H9 (cell line): ENCODE results near the gene NFAM1. TPM values are rescaled to one million over a fixed set of nuclear protein-coding genes. Genes with fewer than 3 reads are reported as not detected.

Experiments
- DNase-seq: peaks from one replicate; pipeline ENCODE4 v3.0.0-alpha.2; 2017
- H2AFZ ChIP-seq: one replicate; pipeline ENCODE4 v1.6.1; 2013; ENCODE audit warnings: mild to moderate bottlenecking, low read length, control low read depth, moderate library complexity
- H2AK5ac ChIP-seq: 2 replicates; pipeline ENCODE4 v1.6.1; 2013; ENCODE audit warnings: low read length, control low read depth, mixed read lengths; ENCODE audit not compliant: insufficient read length
- H2BK120ac ChIP-seq: one replicate; pipeline ENCODE4 v1.6.1; 2013; ENCODE audit warnings: low read depth, mild to moderate bottlenecking, low read length, control low read depth, inconsistent platforms; ENCODE audit not compliant: poor library complexity, severe bottlenecking
- H2BK12ac ChIP-seq: 2 replicates; pipeline ENCODE4 v1.6.1; 2013; ENCODE audit warnings: low read length, control low read depth, mixed read lengths, low read depth; ENCODE audit not compliant: insufficient read length
- H2BK15ac ChIP-seq: 2 replicates; pipeline ENCODE4 v1.6.1; 2013; ENCODE audit warnings: low read depth, low read length, control low read depth
- H2BK20ac ChIP-seq: one replicate; pipeline ENCODE4 v1.6.1; 2013; ENCODE audit warnings: low read depth, mild to moderate bottlenecking, low read length, control low read depth, inconsistent platforms; ENCODE audit not compliant: poor library complexity, severe bottlenecking
- H2BK5ac ChIP-seq: 2 replicates; pipeline ENCODE4 v1.6.1; 2013; ENCODE audit warnings: low read length, control low read depth, mixed read lengths; ENCODE audit not compliant: insufficient read length
- H3K14ac ChIP-seq: 2 replicates; pipeline ENCODE4 v1.6.1; 2013; ENCODE audit warnings: low read length, control low read depth; ENCODE audit not compliant: insufficient read depth
- H3K18ac ChIP-seq: 2 replicates; pipeline ENCODE4 v1.6.1; 2013; ENCODE audit warnings: low read depth, mild to moderate bottlenecking, mixed read lengths, low read length, control low read depth; ENCODE audit not compliant: insufficient read length
- H3K23ac ChIP-seq: 2 replicates; pipeline ENCODE4 v1.6.1; 2013; ENCODE audit warnings: low read length, control low read depth, mixed read lengths, low read depth; ENCODE audit not compliant: insufficient read length
- H3K23me2 ChIP-seq: 2 replicates; pipeline ENCODE4 v1.6.1; 2013; ENCODE audit warnings: low read depth, mild to moderate bottlenecking, mixed read lengths, low read length, control low read depth; ENCODE audit not compliant: insufficient read length, poor library complexity, severe bottlenecking
- H3K27ac ChIP-seq: 2 replicates; pipeline ENCODE4 v1.5.1; 2013; ENCODE audit warnings: low read length, control low read depth, mixed read lengths, low read depth; ENCODE audit not compliant: insufficient read length
- H3K27me3 ChIP-seq: 2 replicates; pipeline ENCODE4 v1.6.1; 2013; ENCODE audit warnings: low read length, control low read depth, inconsistent platforms; ENCODE audit not compliant: insufficient read depth
- H3K4ac ChIP-seq: 2 replicates; pipeline ENCODE4 v1.6.1; 2013; ENCODE audit warnings: low read depth, mild to moderate bottlenecking, control low read depth, inconsistent platforms, low read length, moderate library complexity
- H3K4me1 ChIP-seq: 2 replicates; pipeline ENCODE4 v1.6.1; 2013; ENCODE audit warnings: low read length, control low read depth, inconsistent platforms; ENCODE audit not compliant: insufficient read depth
- H3K4me2 ChIP-seq: 2 replicates; pipeline ENCODE4 v1.6.1; 2013; ENCODE audit warnings: low read length, control low read depth, mixed read lengths; ENCODE audit not compliant: insufficient read length, insufficient read depth
- H3K56ac ChIP-seq: 2 replicates; pipeline ENCODE4 v1.6.1; 2013; ENCODE audit warnings: low read depth, mild to moderate bottlenecking, mixed read lengths, low read length, control low read depth; ENCODE audit not compliant: insufficient read length
- H3K79me1 ChIP-seq: 2 replicates; pipeline ENCODE4 v1.6.1; 2013; ENCODE audit warnings: low read depth, mild to moderate bottlenecking, moderate library complexity, low read length, control low read depth, inconsistent platforms; ENCODE audit not compliant: insufficient read depth, poor library complexity, severe bottlenecking
- H3K79me2 ChIP-seq: 2 replicates; pipeline ENCODE4 v1.6.1; 2013; ENCODE audit warnings: low read length, control low read depth, inconsistent platforms; ENCODE audit not compliant: insufficient read depth
- H3K9ac ChIP-seq: 2 replicates; pipeline ENCODE4 v1.6.1; 2013; ENCODE audit warnings: low read length, control low read depth, mixed read lengths; ENCODE audit not compliant: insufficient read length; ENCODE audit errors: extremely low read depth
- H3K9me3 ChIP-seq: one replicate; pipeline ENCODE4 v1.6.1; 2013; ENCODE audit warnings: low read depth, low read length, inconsistent platforms; ENCODE audit not compliant: control insufficient read depth
- H3T11ph ChIP-seq: one replicate; pipeline ENCODE4 v1.6.1; 2013; ENCODE audit warnings: mild to moderate bottlenecking, low read length, control low read depth, inconsistent platforms
- H4K20me1 ChIP-seq: one replicate; pipeline ENCODE4 v1.6.1; 2013; ENCODE audit not compliant: control insufficient read depth, insufficient read length, insufficient read depth
- H4K5ac ChIP-seq: 2 replicates; pipeline ENCODE4 v1.6.1; 2013; ENCODE audit warnings: low read depth, mild to moderate bottlenecking, mixed read lengths, low read length, control low read depth; ENCODE audit not compliant: insufficient read length
- H4K8ac ChIP-seq: replicated peaks from 2 replicates; pipeline ENCODE4 v1.6.1; 2013; ENCODE audit warnings: low read length, control low read depth, mixed read lengths, low read depth; ENCODE audit not compliant: insufficient read length
- H4K91ac ChIP-seq: 2 replicates; pipeline ENCODE4 v1.6.1; 2013; ENCODE audit warnings: low read depth, mild to moderate bottlenecking, moderate library complexity, mixed read lengths, low read length, control low read depth; ENCODE audit not compliant: insufficient read length
- H3K27ac Mint-ChIP-seq, 3 experiments: 2 replicates in 2 of 3; 3 replicates in 1 of 3; pipeline ENCODE4 v1.8.0; 2020 to 2021; ENCODE audit warnings: mixed read lengths in 3 of 3, mild to moderate bottlenecking in 1 of 3, moderate library complexity in 1 of 3
- H3K27me3 Mint-ChIP-seq: 2 replicates; pipeline ENCODE4 v1.8.0; 2021; ENCODE audit warnings: low read depth, mild to moderate bottlenecking, moderate library complexity, mixed read lengths
- H3K36me3 Mint-ChIP-seq, 3 experiments: 2 replicates in 2 of 3; 3 replicates in 1 of 3; pipeline ENCODE4 v1.8.0; 2020 to 2021; ENCODE audit warnings: low read depth in 3 of 3, mixed read lengths in 3 of 3; ENCODE audit not compliant: insufficient read depth in 1 of 3
- H3K4me1 Mint-ChIP-seq, 2 experiments: 2 replicates each; pipeline ENCODE4 v1.8.0; 2020; ENCODE audit warnings: mixed read lengths in 2 of 2
- H3K4me3 Mint-ChIP-seq, 2 experiments: 2 replicates in 1 of 2; 3 replicates in 1 of 2; pipeline ENCODE4 v1.8.0; 2020 to 2021; ENCODE audit warnings: mild to moderate bottlenecking in 2 of 2, mixed read lengths in 2 of 2, moderate library complexity in 1 of 2
- H3K9me3 Mint-ChIP-seq, 2 experiments: 2 replicates in 1 of 2; 3 replicates in 1 of 2; pipeline ENCODE4 v1.8.0; 2020; ENCODE audit warnings: mild to moderate bottlenecking in 2 of 2, mixed read lengths in 2 of 2, moderate library complexity in 1 of 2
- WGBS: extraction: QIAGEN DNeasy Blood & Tissue Kit; methylation state at CpG from one replicate; pipeline ENCODE4 v1.1.7; 2013; ENCODE audit warnings: missing lambda C conversion rate, low lambda C conversion rate, mixed read lengths; ENCODE audit not compliant: insufficient read length; ENCODE audit errors: extremely low coverage; 5-methylcytosine and 5-hydroxymethylcytosine counted together
- total RNA-seq: library from RNA; stranded (reverse); gene quantifications from 2 replicates; pipeline ENCODE4 v1.2.1, GENCODE V29; 2021
- TF ChIP-seq, protein P1 (sequence below): fragments of 200-600 bp; sonication (generic); conservative IDR thresholded peaks from 3 replicates; pipeline ENCODE4 v1.8.0; 2021; ENCODE audit warnings: antibody characterized with exemption, mild to moderate bottlenecking

Gene NFAM1
- total RNA-seq, 1 experiment from 2014 or later = 0.68 TPM

DNA sequence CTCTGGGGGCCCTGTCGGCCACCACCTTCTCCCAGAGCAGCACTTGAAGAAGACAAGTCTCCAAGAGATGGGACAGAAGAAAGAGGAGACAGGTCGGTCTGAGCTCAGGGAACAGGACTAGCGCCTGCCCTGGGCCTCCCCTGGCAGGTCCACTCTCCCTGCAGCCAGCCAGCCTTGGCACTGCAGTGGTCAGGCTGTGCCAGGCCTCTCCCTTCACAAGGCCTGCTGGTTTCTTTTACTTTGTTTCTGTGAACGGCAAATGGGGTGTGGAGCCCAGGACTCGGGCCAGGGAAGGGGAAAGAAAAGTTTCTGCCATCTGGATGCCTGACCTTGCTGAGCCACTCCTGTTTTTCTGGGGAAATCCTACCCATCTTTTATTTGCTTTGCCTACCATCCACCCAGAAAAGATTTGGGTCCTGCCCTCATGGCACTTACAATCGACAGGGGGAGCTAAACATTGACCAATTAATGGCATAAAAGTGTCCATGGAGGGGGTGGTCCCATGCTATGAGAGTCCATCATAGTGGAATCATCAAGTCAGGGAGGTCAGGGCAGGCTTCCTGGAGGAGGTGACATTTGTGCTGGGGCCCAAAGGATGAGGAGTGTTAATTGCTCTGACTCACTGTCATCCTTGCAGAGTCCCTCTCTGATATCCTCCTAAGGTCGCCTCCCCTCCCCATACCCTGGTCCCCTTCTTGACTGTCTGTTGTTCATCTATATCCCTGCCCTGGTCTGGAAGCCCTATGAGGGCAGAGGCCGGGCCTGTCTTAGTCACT lies 65.2 kb downstream of the NFAM1 start:
- H4K5ac ChIP-seq = no peak overlapping the region
- no peak overlapping the region for H3K27ac ChIP-seq
- H4K20me1 ChIP-seq = no peaks in the 10 kb centered on the region
- no peak overlapping the region for H2BK20ac ChIP-seq
- no peak overlapping the region for H3K56ac ChIP-seq
- H2BK5ac ChIP-seq = no peak overlapping the region
- H3K4me1 ChIP-seq = peaks cover 13% of the 10 kb centered on the region; the same call in 1 of the 2 replicates
- Mint-ChIP-seq H3K9me3 (no peaks in the 10 kb centered on the region; a peak in 1 of 5 replicates), H3K27ac (no peak overlapping the region), H3K27me3 (peaks cover 38% of the 10 kb centered on the region), H3K4me1 (peaks cover 55 to 76% of the 10 kb centered on the region in 2 experiments), H3K36me3 (peaks cover 0 to 11% (median 3%) of the 10 kb centered on the region in 3 experiments; a peak in 4 of 7 replicates), H3K4me3 (peak overlapping the region; percentile 71 to 86; a peak in 4 of 5 replicates)
- no peak overlapping the region for H4K91ac ChIP-seq
- H3K4me2 ChIP-seq = peak overlapping the region; percentile 99
- H3K27me3 ChIP-seq = no peaks in the 10 kb centered on the region
- no peak overlapping the region for H2BK12ac ChIP-seq
- no peak for DNase-seq
- no peak overlapping the region for H2AK5ac ChIP-seq
- H3K23ac ChIP-seq = no peak overlapping the region
- H2BK120ac ChIP-seq = no peak overlapping the region
- H3K23me2 ChIP-seq = peaks cover 14% of the 10 kb centered on the region
- H3K79me2 ChIP-seq = peaks cover 2% of the 10 kb centered on the region; the same call in 1 of the 2 replicates
- H3K18ac ChIP-seq = no peak overlapping the region
- no peak overlapping the region for H3T11ph ChIP-seq
- H3K9me3 ChIP-seq = no peaks in the 10 kb centered on the region
- WGBS = no CpG with 5 or more reads among the region's 8 CpGs
- H2AFZ ChIP-seq = no peak overlapping the region
- no peak overlapping the region for H4K8ac ChIP-seq
- H3K9ac ChIP-seq = no peak overlapping the region
- no peak overlapping the region for H3K4ac ChIP-seq
- no peak overlapping the region for H2BK15ac ChIP-seq
- TF ChIP-seq, protein P1, sequence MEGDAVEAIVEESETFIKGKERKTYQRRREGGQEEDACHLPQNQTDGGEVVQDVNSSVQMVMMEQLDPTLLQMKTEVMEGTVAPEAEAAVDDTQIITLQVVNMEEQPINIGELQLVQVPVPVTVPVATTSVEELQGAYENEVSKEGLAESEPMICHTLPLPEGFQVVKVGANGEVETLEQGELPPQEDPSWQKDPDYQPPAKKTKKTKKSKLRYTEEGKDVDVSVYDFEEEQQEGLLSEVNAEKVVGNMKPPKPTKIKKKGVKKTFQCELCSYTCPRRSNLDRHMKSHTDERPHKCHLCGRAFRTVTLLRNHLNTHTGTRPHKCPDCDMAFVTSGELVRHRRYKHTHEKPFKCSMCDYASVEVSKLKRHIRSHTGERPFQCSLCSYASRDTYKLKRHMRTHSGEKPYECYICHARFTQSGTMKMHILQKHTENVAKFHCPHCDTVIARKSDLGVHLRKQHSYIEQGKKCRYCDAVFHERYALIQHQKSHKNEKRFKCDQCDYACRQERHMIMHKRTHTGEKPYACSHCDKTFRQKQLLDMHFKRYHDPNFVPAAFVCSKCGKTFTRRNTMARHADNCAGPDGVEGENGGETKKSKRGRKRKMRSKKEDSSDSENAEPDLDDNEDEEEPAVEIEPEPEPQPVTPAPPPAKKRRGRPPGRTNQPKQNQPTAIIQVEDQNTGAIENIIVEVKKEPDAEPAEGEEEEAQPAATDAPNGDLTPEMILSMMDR = no peak
- no peaks in the 10 kb centered on the region for H3K79me1 ChIP-seq
- H3K14ac ChIP-seq = no peak overlapping the region
